GOT3 (cell line): Measurements from ENCODE around the gene OVCA2.
"Not testable (repeated sequence)": the region's sequence is repeated elsewhere in the genome, so short reads cannot be mapped to it uniquely, and the experiment has no call there.

Experiments used
- DNase-seq: peaks from one replicate; lab custom pipeline; 2025; ENCODE audit warnings: mixed read lengths; lab: John Stamatoyannopoulos, UW

OVCA2 gene

DNA sequence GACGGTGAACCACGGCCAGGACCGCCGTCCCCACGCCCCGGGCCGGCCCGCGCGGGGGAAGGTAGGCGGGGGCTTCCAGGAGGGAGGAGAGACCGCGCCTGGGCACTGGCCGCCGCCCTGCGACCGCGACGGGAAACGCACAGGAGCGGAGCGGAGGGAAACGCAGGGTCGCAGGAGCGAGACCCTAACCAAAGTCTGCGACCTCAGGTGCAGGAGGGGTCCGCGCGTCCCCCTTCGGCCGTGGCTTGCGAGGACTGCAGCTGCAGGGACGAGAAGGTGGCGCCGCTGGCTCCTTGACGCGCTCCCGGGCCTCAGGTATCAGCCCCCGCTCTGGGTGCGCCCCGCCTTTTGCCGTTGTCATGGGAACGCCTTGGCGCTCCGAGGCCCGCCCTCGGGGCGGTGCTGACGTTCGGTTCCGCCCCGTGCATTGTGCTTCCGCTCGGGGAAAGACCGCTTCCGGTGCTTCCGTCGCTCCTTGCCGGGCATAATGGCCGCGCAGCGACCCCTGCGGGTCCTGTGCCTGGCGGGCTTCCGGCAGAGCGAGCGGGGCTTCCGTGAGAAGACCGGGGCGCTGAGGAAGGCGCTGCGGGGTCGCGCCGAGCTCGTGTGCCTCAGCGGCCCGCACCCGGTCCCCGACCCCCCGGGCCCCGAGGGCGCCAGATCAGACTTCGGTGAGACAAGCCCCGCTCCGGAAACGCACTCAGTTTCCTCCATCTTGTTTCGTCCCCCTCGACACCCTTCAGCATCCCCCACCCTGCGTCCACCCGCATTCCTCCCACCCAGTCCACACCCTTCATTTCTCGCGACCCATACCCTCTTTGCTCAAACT, at the start of gene OVCA2:
TSS of gene OVCA2 (plus strand) at position 462 of the 829 bp plus-strand sequence. CDS start at position 488, 26 bp downstream.
- DNase-seq, result peak; percentile 77

DNA sequence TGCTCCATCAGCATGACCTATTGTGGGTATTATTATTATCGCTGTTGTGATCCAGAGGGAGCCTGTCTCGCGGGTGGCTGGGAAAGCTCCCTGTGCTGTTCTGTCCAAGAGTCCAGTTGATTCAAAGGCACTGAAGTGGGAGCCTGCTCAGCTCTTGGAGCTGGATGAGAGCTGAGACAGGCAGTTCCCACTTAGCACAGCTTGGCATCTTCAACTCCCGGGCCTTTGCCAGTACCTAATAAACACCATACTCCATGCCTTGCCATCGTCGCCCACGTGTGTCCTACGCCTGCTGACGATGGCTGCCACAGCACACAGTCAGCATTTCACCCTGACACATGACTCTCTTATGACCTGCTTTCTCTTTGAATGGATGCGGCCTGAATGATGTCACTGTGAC, 49.3 kb upstream of the OVCA2 start:
- no peak for DNase-seq

GRCh38 chr17:1994707-1995106, 47.1 kb upstream of the OVCA2 start:
- no peak for DNase-seq

- no peak for DNase-seq
Observed at GRCh38 chr17:1995321-1995892, 46.4 kb upstream of the OVCA2 start.

- DNase-seq, result no peak
Observed at GRCh38 chr17:1995907-1996799, 45.7 kb upstream of the OVCA2 start.

GRCh38 chr17:1996800-1997288, 45.0 kb upstream of the OVCA2 start:
- DNase-seq, result no peak

DNA sequence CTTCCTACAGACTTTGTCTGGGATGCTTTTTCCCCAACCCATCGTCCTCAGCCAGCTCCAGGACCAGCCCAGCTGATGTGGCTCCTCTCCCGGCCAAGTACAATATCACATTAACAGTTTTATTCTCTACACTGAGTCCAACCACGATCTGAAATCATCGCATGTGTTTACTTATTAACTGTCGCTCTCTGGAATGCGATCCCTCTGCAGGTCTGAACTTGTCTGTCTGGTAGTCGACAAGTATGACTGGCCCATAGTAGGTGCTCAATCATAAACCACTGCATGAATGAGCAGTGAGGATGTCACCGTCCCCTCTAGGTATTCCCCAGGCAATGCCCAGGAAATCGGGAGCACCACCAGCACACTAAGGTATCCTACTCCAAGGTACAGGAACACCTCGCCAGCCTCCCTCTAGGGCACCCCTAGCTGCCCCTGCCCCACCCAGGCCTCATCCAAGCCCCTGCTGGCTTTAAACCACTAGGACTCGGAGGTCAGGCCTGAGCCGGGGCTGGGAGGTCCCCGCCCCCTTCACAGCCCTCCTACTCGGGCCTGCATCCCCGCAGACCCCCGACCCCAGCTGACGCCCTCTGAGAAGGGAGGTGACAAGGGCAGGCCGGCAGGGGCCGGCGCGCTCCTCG, 44.4 kb upstream of the OVCA2 start:
- DNase-seq, result no peak

DNA sequence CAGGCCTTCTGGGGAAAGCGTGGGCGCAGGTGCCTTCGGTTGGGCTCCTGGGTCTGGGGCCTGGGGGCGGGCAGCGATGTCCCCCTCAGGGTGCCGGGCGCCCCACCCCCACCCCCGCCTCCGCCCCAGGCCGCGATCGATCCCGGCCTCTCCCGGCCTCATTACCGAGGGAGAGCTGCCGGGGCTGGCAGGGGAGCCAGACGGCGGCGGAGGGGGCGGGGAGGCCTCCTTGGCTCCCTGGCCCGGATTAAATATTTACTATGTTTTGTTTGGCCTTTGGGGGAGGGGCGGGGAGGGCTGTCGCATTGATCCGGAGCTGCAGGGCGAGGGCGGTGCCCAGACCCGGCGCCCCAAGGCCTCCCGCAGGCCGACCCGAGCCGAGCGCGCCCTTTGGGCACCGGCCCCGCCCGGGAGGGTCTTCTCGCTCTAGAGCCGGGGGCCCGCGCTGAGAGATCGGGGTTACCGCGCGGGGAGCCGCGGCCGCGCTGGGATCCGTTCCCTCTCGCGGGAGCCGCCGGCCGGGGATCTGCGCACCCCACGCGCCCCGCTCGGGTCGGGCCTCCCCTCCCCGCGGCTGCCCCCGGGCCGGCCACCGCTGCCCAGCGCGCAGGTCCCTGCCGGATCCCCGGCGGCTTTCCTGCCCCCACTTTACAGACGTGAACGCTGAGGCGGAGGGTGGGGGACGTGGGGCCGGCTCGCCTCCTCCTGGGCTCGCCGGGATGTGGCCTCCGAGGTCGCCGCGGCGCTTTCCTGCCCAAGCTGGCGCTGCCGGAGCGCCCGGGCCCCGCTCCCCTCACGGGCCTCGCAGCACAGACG, 43.7 kb upstream of the OVCA2 start:
- DNase-seq, result no peak

GRCh38 chr17:1999557-2000251, 42.1 kb upstream of the OVCA2 start:
- DNase-seq, result no peak

DNA sequence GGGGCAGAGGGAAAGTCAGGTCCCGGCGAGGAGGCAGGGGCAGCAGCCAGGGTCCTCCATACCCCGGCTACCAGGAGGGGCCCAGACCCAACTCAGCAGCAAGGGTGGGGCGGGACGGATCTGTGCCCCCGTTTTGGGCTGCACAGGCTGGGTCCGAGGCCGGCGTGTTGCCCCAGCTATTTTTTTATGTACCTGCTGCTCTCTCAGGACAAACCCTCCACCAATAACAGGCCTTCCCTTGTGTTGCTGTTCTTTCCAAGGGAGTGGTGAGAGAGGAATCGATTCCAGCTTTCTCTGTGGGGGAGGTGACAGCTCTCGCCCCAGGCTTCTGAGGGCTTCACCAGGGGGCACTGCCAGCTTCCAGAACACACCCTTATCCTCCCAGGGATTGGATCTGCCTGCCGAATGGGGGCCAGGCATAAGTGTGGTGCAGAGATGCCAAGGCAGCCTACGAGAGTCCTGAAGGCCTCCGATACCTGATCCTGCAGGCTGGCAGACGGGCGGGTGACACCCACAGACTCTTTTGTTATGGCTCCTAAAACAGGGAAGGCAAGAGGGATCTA, 39.0 kb upstream of the OVCA2 start:
- DNase-seq, result no peak

DNA sequence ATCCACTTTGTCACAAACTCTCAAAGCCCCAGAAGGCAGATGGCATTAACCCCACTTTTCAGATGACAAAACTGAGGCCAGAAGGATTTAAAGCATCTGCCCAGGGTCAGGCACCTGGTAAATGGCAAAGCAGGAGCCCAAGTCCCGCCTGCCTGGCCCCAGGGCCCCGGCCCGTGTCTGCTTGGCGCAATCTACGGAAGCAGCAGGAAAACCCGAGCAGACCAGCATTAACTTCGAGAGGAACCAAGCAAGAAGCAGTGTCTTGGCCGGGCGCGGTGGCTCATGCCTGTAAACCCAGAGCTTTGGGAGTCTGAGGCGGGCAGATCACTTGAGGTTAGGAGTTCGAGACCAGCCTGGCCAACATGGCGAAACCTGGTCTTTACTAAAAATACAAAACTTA, 38.3 kb upstream of the OVCA2 start:
- DNase-seq, result no peak

GRCh38 chr17:2004435-2004952, 37.3 kb upstream of the OVCA2 start:
- no peak for DNase-seq

GRCh38 chr17:2008332-2009126, 33.3 kb upstream of the OVCA2 start:
- no peak for DNase-seq

- DNase-seq, result no peak
Observed at GRCh38 chr17:2009737-2010136, 32.1 kb upstream of the OVCA2 start.

DNA sequence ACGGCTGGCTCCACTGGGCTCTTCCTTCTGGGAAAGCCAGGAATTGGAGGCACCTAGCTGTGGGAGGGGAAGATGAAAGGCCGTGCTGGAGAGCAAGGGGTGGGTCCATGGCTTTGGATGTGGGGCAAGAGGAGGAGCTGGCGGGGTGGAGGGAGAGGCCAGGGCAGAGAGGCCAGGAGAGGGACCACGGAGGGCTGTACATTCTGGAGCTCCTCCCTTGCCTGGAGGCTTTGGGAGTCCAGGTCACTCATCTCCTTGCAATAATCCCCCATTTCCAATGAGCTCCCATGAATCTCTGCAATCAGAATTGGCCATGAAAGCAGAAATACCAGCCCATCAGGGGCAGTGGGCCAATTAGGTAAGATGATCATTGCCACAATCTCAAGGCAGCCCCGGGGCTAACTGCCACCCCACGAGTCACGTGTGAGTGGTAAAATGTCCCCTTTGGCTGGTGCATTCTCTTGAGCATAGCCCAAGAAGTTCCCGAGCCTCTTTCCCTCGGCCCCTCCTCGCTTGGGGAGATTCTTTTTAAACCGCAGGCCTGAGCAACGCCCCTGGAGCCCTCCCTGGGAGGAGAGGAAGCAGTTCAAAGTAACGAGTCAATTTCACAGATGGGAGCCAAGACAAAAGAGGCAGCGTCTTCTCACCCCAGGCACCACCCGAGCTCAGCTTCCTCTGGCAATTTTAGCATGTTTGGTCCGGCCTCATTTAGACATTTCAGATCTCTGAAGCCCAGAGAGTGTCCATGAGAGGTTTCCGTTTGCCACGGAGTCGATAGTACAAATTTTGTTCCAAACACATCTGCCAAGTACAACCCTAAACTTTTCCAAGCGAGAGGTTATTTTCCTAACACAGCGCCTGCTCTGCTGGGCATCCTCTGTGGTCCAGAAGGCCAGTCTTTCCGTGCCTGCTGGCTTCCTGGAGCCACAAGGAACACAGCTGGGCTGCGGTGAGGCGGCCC, 30.1 kb upstream of the OVCA2 start:
- DNase-seq, result no peak

- DNase-seq, result no peak
Observed at GRCh38 chr17:2012499-2012898, 29.3 kb upstream of the OVCA2 start.

GRCh38 chr17:2013220-2013993, 28.4 kb upstream of the OVCA2 start:
- DNase-seq, result not testable (repeated sequence)
